ENCODE data around the gene ARHGEF16.

The ARHGEF16 gene

DNA sequence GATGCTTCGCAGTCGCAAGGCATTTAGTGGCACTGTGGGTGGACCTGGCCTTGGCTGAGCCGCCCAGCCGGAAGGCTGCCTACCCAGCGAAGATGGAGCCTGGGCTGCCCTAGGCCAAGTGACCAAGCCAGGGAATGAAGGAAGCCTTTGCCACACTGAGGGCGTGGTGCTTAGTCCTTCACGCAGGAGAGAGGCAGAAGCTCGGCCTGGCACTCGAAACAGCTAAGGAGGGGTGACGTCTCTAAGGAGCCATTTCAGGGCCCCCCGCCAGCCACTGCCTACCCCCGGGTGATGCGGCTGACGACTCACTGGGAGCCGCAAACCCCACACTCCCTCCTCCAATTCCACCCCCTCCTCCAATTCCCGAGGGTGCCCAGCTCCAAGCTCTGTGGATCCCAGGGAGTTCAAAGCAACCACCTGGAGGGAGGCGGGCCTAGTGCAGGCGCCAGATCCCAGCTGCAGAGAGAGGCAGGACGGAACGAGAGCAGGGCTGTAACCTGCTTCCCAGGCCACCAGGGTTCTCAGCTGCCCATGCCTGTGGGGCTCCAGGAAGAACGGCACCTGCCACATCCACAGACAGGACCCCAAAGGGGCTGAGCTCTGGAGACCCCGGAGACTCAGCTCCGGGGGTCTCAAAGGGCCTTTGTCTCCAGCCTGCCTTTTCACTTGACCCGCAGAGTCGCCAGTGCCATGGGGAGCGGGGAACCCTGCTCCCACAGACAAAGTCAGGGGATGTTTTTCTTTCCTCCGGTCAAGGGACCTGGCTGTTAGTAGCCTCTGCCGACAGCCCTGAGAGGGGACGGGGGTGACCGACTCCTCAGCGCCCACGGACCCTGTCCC lies 75.8 kb downstream of the ARHGEF16 start:
- peaks cover 32% of the 10 kb centered on the region for H3K27me3 ChIP-seq (ENCODE audit: control insufficient read depth, insufficient read depth, low read length, poor library complexity, severe bottlenecking)
- peaks cover 15% of the 10 kb centered on the region for H3K4me1 ChIP-seq (ENCODE audit: control insufficient read depth, insufficient read depth, low read length)
- 50% methylated on average over 32 of the region's 32 CpGs for WGBS, 2 experiments
- no peaks in the 10 kb centered on the region for H3K9me3 ChIP-seq (ENCODE audit: control insufficient read depth, low read length)
- peak overlapping the region; percentile 32 for H3K4me3 ChIP-seq (ENCODE audit: insufficient read depth, low read depth, low read length)
- no peak overlapping the region for H3K27ac ChIP-seq (ENCODE audit: insufficient read depth, low read depth, low read length, poor library complexity, severe bottlenecking)
- H3K36me3 ChIP-seq (ENCODE audit: control insufficient read depth, insufficient read depth, low read length) = no peaks in the 10 kb centered on the region

All from ectodermal cell (in vitro differentiated cells).